Stimulated activated CD8-positive, alpha-beta memory T cell treated with anti-CD3 and anti-CD28 coated beads, Interleukin-4, amount 100 ng/mL, for 24 hours (primary cell): Measurements from ENCODE around the gene HTT.

Experiments
- DNase-seq: peaks from one replicate; pipeline ENCODE4 v3.0.0-alpha.2; 2020; ENCODE audit warnings: low read depth

HTT gene

GRCh38 chr4:3248811-3249661 is 174.6 kb downstream of the HTT start, which contains the start of gene MSANTD1:
Gene MSANTD1, plus strand, starts transcription at chr4:3249159. Its CDS starts 64 bp downstream, at chr4:3249223.
- no peak for DNase-seq

GRCh38 chr4:3249711-3250437 is 175.4 kb downstream of the HTT start:
- DNase-seq, result no peak

- no peak for DNase-seq
Measured at GRCh38 chr4:3250438-3250955, 176.0 kb downstream of the HTT start.

GRCh38 chr4:3250956-3251690 is 176.6 kb downstream of the HTT start:
- no peak for DNase-seq

GRCh38 chr4:3251691-3252479 is 177.4 kb downstream of the HTT start:
- no peak for DNase-seq

- DNase-seq, result no peak
Measured at GRCh38 chr4:3252480-3252828, 178.0 kb downstream of the HTT start.

GRCh38 chr4:3252831-3253641 is 178.6 kb downstream of the HTT start:
- DNase-seq, result no peak

- DNase-seq, result no peak
Measured at GRCh38 chr4:3253808-3254207, 179.3 kb downstream of the HTT start.

GRCh38 chr4:3254302-3255131 is 180.0 kb downstream of the HTT start:
- DNase-seq, result no peak

- no peak for DNase-seq
Measured at GRCh38 chr4:3255611-3256186, 181.2 kb downstream of the HTT start.

- DNase-seq, result no peak
Measured at GRCh38 chr4:3256230-3257102, 182.0 kb downstream of the HTT start.

GRCh38 chr4:3257103-3257555 is 182.6 kb downstream of the HTT start:
- DNase-seq, result no peak

GRCh38 chr4:3257556-3258482 is 183.3 kb downstream of the HTT start:
- no peak for DNase-seq

- no peak for DNase-seq
Measured at GRCh38 chr4:3261411-3262207, 187.1 kb downstream of the HTT start.

GRCh38 chr4:3262208-3263052 is 187.9 kb downstream of the HTT start:
- no peak for DNase-seq
